MM.1S (cell line): Measurements from ENCODE around the gene CAMK2G.

ENCODE experiments used
- DNase-seq: peaks from one replicate; pipeline ENCODE4 v3.0.0-alpha.2; 2015
- H2AFZ ChIP-seq: fragments of 300-600 bp; sonication (generic); 2 replicates; pipeline ENCODE4 v1.6.0; 2016; ENCODE audit warnings: antibody characterized with exemption, low read length
- H3F3A ChIP-seq: fragments of 300-600 bp; sonication (generic); 2 replicates; pipeline ENCODE4 v1.6.1; 2016; ENCODE audit warnings: mild to moderate bottlenecking, antibody characterized with exemption, low read length, moderate library complexity, mixed read lengths; ENCODE audit not compliant: insufficient read depth
- H3K27ac ChIP-seq: fragments of 300-600 bp; sonication (generic); 2 replicates; pipeline ENCODE4 v1.5.1; 2016; ENCODE audit warnings: mild to moderate bottlenecking, low read length
- H3K27me3 ChIP-seq: fragments of 300-600 bp; sonication (generic); replicated peaks from 2 replicates; pipeline ENCODE4 v1.6.0; 2016; ENCODE audit warnings: low read length; ENCODE audit not compliant: insufficient read depth
- H3K36me3 ChIP-seq: fragments of 300-600 bp; sonication (generic); replicated peaks from 2 replicates; pipeline ENCODE4 v1.6.1; 2016; ENCODE audit warnings: mild to moderate bottlenecking, low read length, mixed read lengths; ENCODE audit not compliant: insufficient read depth
- H3K4me1 ChIP-seq: fragments of 300-600 bp; sonication (generic); 2 replicates; pipeline ENCODE4 v1.6.1; 2016; ENCODE audit warnings: low read length, mixed read lengths
- H3K4me2 ChIP-seq: fragments of 300-600 bp; sonication (generic); 2 replicates; pipeline ENCODE4 v1.6.0; 2016; ENCODE audit warnings: low read depth, low read length
- H3K4me3 ChIP-seq: fragments of 300-600 bp; sonication (generic); 2 replicates; pipeline ENCODE4 v1.5.1; 2016; ENCODE audit warnings: low read length, mixed read lengths
- H3K79me2 ChIP-seq: fragments of 300-600 bp; sonication (generic); 2 replicates; pipeline ENCODE4 v1.6.1; 2016; ENCODE audit warnings: mixed run types, low read length, mixed read lengths
- H3K9ac ChIP-seq: fragments of 300-600 bp; sonication (generic); 2 replicates; pipeline ENCODE4 v1.6.1; 2016; ENCODE audit warnings: low read length, mixed read lengths
- H3K9me2 ChIP-seq: fragments of 300-600 bp; sonication (generic); replicated peaks from 2 replicates; pipeline ENCODE4 v1.6.1; 2016; ENCODE audit warnings: mild to moderate bottlenecking, low read length, mixed read lengths; ENCODE audit not compliant: insufficient read depth
- H3K9me3 ChIP-seq: fragments of 300-600 bp; sonication (generic); replicated peaks from 2 replicates; pipeline ENCODE4 v1.6.1; 2016; ENCODE audit warnings: mild to moderate bottlenecking, low read length, mixed read lengths; ENCODE audit not compliant: insufficient read depth
- H4K20me1 ChIP-seq: fragments of 300-600 bp; sonication (generic); 2 replicates; pipeline ENCODE4 v1.6.1; 2016; ENCODE audit warnings: mild to moderate bottlenecking, low read length, moderate library complexity, mixed read lengths; ENCODE audit not compliant: insufficient read depth
- CTCF ChIP-seq: fragments of 300-600 bp; sonication (generic); IDR thresholded peaks from 2 replicates; pipeline ENCODE4 v1.5.1; 2016; ENCODE audit warnings: antibody characterized with exemption, low read length, mixed read lengths
- EZH2 ChIP-seq: fragments of 300-600 bp; sonication (generic); optimal IDR thresholded peaks from 2 replicates; pipeline ENCODE3; 2017; ENCODE audit warnings: low read depth, mild to moderate bottlenecking, antibody characterized with exemption, low read length, mixed read lengths
- EZH2phosphoT487 ChIP-seq: fragments of 300-600 bp; sonication (generic); IDR thresholded peaks from 2 replicates; pipeline ENCODE4 v1.6.1; 2018; ENCODE audit warnings: antibody characterized with exemption, low read length

CAMK2G gene

GRCh38 chr10:73911553-73912004 is 37.2 kb upstream of the CAMK2G start:
- no peak overlapping the region for H3K27ac ChIP-seq
- H3K9ac ChIP-seq, result no peak overlapping the region
- H3F3A ChIP-seq, result no peaks in the 10 kb centered on the region

GRCh38 chr10:73910764-73911552 is 36.6 kb upstream of the CAMK2G start, which contains the start of gene PLAU:
PLAU (plus strand) TSS chr10:73911132; CDS start chr10:73911556, 424 bp downstream.
- Histone ChIP-seq H3K36me3 (no peaks in the 10 kb centered on the region), H3K4me3 (peak within 1 kb of the TSS; percentile 57), H3F3A (no peaks in the 10 kb centered on the region), H3K79me2 (no peaks in the 10 kb centered on the region), H2AFZ (peak within 1 kb of the TSS; percentile 63), H4K20me1 (no peaks in the 10 kb centered on the region), H3K9me3 (no peaks in the 10 kb centered on the region), H3K9me2 (no peaks in the 10 kb centered on the region), H3K4me2 (peak within 1 kb of the TSS; percentile 82), H3K4me1 (0 out of 2 replicates have a peak, but pooled peaks cover 7% of the 10 kb centered on the region), H3K27ac (no peak within 1 kb of the TSS), H3K27me3 (peaks cover 52% of the 10 kb centered on the region), H3K9ac (no peak within 1 kb of the TSS)
- TF ChIP-seq CTCF (no peak), EZH2phosphoT487 (no peak), EZH2 (no peak)
- DNase-seq, result no peak

More at GRCh38 chr10:73911553-73912004, 37.2 kb upstream of the CAMK2G start:
- H3K27me3 ChIP-seq, result peaks cover 52% of the 10 kb centered on the region
- DNase-seq, result no peak
- H3K4me2 ChIP-seq, result peak overlapping the region; percentile 82
- H3K4me3 ChIP-seq, result peak overlapping the region; percentile 57
- peak overlapping the region; percentile 63 for H2AFZ ChIP-seq
- H3K36me3 ChIP-seq, result no peaks in the 10 kb centered on the region
- H4K20me1 ChIP-seq, result no peaks in the 10 kb centered on the region
- no peaks in the 10 kb centered on the region for H3K79me2 ChIP-seq
- no peaks in the 10 kb centered on the region for H3K9me2 ChIP-seq
- peaks cover 9% of the 10 kb centered on the region; the same call in 1 of the 2 replicates for H3K4me1 ChIP-seq
- H3K9me3 ChIP-seq, result no peaks in the 10 kb centered on the region
- TF ChIP-seq EZH2 (no peak), EZH2phosphoT487 (no peak), CTCF (no peak)

DNA sequence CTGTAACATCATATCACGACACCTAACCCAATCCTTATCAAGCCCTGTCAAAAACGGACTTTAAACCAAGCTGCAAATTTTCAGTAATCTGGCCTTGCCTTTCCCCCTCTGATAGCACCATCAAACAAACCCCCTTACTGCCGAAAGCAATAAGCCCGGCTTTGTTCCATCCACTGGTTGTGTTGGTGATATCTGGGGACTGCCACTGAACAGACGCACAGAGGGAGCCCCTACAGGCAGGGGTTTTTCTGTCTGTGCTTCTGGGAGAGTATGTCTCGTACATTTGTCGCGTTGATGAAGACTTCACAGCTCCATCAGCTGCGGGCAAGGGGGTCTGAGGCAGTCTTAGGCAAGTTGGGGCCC is 36.0 kb upstream of the CAMK2G start:
- no peaks in the 10 kb centered on the region for H3F3A ChIP-seq
- H3K27ac ChIP-seq, result no peak overlapping the region
- TF ChIP-seq EZH2phosphoT487 (no peak), CTCF (no peak), EZH2 (no peak)
- no peak overlapping the region; the same call in 1 of the 2 replicates for H3K4me3 ChIP-seq
- no peaks in the 10 kb centered on the region for H3K9me3 ChIP-seq
- no peak overlapping the region for H3K9ac ChIP-seq
- H3K27me3 ChIP-seq, result peaks cover 52% of the 10 kb centered on the region
- no peaks in the 10 kb centered on the region for H3K9me2 ChIP-seq
- H3K36me3 ChIP-seq, result no peaks in the 10 kb centered on the region
- 0 out of 2 replicates have a peak, but pooled peaks cover 7% of the 10 kb centered on the region for H3K4me1 ChIP-seq
- H3K4me2 ChIP-seq, result peak overlapping the region; percentile 82
- H2AFZ ChIP-seq, result 0 out of 2 replicates have a peak overlapping the region, but pooled peaks have one; percentile 63
- H4K20me1 ChIP-seq, result no peaks in the 10 kb centered on the region
- DNase-seq, result no peak
- H3K79me2 ChIP-seq, result no peaks in the 10 kb centered on the region
